Subcutaneous adipose tissue (tissue), 4 donors: ENCODE results near the gene PCSK2. TPM values are rescaled to one million over a fixed set of nuclear protein-coding genes. Genes with fewer than 3 reads are reported as not detected.

Experiments used
- total RNA-seq, 4 donors: library from RNA; depleted of rRNA; stranded (reverse); fragments of >200 nt; gene quantifications; one replicate each; pipeline ENCODE4 v1.1.0, GENCODE V29; 2016
- TF ChIP-seq, protein P1 (sequence below): fragments of 450-650 bp; IDR thresholded peaks from one replicate; pipeline ENCODE4 v1.5.1; 2016; ENCODE audit warnings: low read depth, mild to moderate bottlenecking, control low read depth, antibody characterized with exemption, moderate library complexity

PCSK2 gene
- total RNA-seq, 4 donors from 2014 or later = 0.19 TPM; not detected in 3

GRCh38 chr20:17431621-17432364 lies 205.0 kb downstream of the PCSK2 start:
- TF ChIP-seq, protein P1, sequence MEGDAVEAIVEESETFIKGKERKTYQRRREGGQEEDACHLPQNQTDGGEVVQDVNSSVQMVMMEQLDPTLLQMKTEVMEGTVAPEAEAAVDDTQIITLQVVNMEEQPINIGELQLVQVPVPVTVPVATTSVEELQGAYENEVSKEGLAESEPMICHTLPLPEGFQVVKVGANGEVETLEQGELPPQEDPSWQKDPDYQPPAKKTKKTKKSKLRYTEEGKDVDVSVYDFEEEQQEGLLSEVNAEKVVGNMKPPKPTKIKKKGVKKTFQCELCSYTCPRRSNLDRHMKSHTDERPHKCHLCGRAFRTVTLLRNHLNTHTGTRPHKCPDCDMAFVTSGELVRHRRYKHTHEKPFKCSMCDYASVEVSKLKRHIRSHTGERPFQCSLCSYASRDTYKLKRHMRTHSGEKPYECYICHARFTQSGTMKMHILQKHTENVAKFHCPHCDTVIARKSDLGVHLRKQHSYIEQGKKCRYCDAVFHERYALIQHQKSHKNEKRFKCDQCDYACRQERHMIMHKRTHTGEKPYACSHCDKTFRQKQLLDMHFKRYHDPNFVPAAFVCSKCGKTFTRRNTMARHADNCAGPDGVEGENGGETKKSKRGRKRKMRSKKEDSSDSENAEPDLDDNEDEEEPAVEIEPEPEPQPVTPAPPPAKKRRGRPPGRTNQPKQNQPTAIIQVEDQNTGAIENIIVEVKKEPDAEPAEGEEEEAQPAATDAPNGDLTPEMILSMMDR = no peak

GRCh38 chr20:17436664-17437063 lies 209.8 kb downstream of the PCSK2 start:
- TF ChIP-seq, protein P1 = no peak

- TF ChIP-seq, protein P1 = no peak
Measured at GRCh38 chr20:17437251-17437650, 210.4 kb downstream of the PCSK2 start.

- TF ChIP-seq, protein P1 = no peak
Measured at GRCh38 chr20:17438436-17439039, 211.7 kb downstream of the PCSK2 start.

- TF ChIP-seq, protein P1 = no peak
Measured at GRCh38 chr20:17439616-17440296, 212.9 kb downstream of the PCSK2 start.

GRCh38 chr20:17441745-17442144 lies 214.9 kb downstream of the PCSK2 start:
- TF ChIP-seq, protein P1 = no peak

GRCh38 chr20:17442588-17442987 lies 215.7 kb downstream of the PCSK2 start:
- TF ChIP-seq, protein P1 = no peak
